Subcutaneous adipose tissue (tissue), 4 donors: Measurements from ENCODE around the gene STT3B. TPM values are rescaled to one million over a fixed set of nuclear protein-coding genes. Genes with fewer than 3 reads are reported as not detected.

ENCODE experiments used
- total RNA-seq, 4 donors: library from RNA; depleted of rRNA; stranded (reverse); fragments of >200 nt; gene quantifications; one replicate each; pipeline ENCODE4 v1.1.0, GENCODE V29; 2016
- TF ChIP-seq, protein P1 (sequence below): fragments of 450-650 bp; IDR thresholded peaks from one replicate; pipeline ENCODE4 v1.5.1; 2016; ENCODE audit warnings: low read depth, mild to moderate bottlenecking, control low read depth, antibody characterized with exemption, moderate library complexity

STT3B gene
- total RNA-seq, 4 donors from 2014 or later, result 57.6 to 128 (median 103) TPM

DNA sequence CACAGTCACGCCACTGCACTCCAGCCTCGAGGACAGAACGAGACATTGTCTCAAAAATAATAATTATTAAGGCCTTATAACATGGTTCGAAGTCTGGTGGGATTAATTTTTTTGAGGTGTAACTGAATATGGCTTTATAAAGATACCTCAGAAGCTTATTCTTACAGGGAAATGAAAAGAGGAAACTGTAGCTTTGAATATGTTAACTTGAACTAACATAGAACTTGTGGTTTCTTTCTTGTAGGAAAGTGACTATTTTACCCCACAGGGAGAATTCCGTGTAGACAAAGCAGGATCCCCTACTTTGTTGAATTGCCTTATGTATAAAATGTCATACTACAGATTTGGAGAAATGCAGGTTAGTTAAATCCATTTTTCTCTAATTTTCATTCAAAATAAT is 96.3 kb downstream of the STT3B start:
- TF ChIP-seq, protein P1, sequence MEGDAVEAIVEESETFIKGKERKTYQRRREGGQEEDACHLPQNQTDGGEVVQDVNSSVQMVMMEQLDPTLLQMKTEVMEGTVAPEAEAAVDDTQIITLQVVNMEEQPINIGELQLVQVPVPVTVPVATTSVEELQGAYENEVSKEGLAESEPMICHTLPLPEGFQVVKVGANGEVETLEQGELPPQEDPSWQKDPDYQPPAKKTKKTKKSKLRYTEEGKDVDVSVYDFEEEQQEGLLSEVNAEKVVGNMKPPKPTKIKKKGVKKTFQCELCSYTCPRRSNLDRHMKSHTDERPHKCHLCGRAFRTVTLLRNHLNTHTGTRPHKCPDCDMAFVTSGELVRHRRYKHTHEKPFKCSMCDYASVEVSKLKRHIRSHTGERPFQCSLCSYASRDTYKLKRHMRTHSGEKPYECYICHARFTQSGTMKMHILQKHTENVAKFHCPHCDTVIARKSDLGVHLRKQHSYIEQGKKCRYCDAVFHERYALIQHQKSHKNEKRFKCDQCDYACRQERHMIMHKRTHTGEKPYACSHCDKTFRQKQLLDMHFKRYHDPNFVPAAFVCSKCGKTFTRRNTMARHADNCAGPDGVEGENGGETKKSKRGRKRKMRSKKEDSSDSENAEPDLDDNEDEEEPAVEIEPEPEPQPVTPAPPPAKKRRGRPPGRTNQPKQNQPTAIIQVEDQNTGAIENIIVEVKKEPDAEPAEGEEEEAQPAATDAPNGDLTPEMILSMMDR, result no peak

DNA sequence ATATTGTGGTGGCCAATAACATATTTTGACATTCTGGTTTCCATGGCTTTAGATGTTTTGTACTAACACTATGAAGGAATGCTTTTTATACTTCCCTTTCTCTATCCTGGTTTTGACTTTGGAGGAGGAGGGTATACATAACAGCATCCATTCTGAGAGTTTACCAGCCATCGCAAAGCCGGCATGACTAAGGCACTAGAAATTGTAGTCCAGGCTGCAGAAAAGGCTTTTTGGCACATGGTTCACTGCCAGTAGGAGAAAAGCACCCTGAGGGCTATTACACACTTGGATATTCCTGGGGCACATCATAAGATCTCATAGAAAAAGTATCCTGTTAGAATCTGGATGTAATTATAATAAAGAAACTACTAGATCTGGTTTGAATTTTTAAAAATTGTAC is 101.8 kb downstream of the STT3B start:
- TF ChIP-seq, protein P1, result no peak

DNA sequence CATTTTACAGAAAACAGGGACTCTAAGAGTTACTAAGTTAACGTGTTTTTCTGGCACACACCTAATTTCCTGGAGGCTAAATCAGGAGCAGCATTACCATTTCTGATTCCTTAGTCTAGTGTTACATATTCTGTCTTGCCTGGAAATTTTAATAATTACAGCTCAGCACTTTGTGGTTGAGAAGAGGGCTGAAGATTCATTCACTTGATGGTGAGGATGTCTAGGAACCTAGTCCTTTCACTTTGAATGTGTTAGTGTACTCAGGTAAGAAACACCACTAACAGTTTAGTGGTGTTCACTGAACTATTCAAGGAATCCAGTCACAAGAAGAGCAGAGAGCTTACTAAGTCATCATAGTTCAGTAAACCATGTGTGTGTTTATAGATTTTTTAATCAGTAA is 102.8 kb downstream of the STT3B start:
- TF ChIP-seq, protein P1, result no peak

DNA sequence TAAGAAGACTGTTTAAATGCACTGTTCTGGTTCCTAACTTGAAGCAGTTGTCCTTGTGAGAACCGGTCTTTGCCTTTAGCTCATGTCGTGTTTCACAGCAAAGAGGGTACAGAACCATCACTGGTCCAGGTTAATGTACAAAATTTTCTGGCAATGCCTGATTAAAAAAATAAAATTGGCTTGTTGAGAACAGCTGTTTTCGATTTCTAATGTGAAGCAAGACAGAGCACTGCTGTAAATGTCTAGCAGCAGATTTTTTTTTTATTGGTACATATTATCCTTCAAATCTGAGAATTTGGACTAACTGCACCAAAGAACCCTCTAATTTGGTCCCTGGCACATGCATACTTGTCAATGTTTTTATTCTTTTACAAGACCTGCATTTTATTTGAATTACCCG is 103.3 kb downstream of the STT3B start:
- TF ChIP-seq, protein P1, result no peak

DNA sequence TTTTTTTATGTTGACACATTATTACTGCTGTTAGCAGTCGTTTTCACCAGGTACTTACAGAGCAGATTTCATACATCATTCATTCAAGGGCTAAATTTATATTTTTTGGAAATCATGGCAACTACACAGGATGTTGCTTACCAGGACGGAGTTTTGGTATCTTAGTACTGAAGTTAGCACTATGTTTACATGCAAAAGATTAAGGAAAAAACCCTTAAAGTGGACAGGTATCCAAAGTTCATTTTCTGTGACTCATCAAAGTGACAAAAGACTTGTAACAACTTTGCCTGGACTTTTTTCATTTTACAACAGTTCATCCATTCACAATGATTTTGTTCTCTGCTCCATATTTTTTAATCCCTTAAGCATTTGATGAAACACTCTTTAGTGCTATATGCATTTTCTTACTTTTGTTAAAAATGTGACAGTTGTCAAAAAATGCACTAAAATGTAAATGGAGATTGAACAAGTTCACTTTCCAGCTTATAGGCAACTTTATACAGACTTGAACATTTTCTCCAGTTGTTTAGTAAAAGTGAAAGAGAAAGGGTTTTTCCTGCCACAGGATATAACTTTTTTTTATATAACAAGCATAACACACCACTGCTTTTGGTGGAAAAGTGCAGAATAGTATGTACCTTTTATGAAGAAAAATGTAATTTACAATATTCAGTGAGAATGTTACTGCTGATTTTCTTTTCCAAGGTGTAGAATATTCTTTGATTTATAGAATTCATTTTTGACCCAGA is 104.1 kb downstream of the STT3B start:
- TF ChIP-seq, protein P1, result no peak

DNA sequence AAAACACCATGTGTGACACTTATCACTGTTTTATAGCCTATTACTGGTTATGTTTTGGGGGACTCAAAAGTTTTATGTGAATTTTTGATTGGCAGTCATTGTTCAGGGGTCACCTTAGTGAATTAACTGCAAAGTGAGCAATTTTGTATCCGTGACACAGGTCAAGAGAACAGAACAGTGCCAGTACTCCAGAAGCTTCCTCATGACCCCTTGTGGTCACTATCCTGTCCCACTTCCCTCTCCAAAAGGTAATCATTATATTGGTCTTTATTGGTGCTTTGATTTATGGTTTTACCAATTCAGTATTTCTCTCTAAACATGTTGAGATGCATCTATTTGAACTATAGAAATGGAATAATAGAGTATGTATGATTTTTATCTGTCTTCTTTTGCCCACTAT is 107.1 kb downstream of the STT3B start:
- TF ChIP-seq, protein P1, result no peak

DNA sequence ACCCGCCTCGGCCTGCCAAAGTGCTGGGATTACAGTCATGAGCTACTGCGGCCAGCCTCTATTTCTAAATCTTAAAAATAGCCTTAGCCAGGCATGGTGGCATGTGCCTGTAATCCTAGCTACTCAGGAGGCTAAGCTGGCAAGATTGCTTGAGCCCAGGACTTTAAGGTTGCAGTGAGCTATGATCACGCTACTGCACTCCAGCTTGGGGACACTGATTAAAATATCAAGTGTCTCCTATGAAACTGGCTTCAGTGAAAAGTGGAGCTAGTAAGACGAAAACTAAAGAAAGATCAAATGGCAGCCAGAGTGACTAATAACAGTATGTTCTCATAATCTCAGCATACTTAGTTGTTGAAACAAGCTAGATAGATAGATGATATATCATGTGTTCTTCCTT is 112.5 kb downstream of the STT3B start:
- TF ChIP-seq, protein P1, result no peak
